ENCODE data around the gene KCNN3. TPM values are rescaled to one million over a fixed set of nuclear protein-coding genes. Genes with fewer than 3 reads are reported as not detected.

Gene KCNN3
- total and polyA plus RNA-seq, 2 donors, result 0.64 to 1.8 TPM

GRCh38 chr1:154735061-154735803 lies 134.8 kb downstream of the KCNN3 start:
- no peak for DNase-seq (ENCODE audit: low read depth in 6 of 9, low spot score in 9 of 9)
- Histone ChIP-seq H3K4me1 (ENCODE audit: control insufficient read depth in 2 of 2, insufficient read depth in 2 of 2, low read length in 2 of 2) (peaks cover 6 to 47% of the 10 kb centered on the region in 2 donors), H3K4me3 (ENCODE audit: low read length in 2 of 2) (no peak overlapping the region), H3K36me3 (ENCODE audit: control insufficient read depth in 2 of 2, insufficient read depth in 2 of 2, low read length in 1 of 2) (no peaks in the 10 kb centered on the region), H3K9me3 (ENCODE audit: control insufficient read depth in 2 of 2, insufficient read depth in 1 of 2, low read length in 1 of 2) (no peaks in the 10 kb centered on the region), H3K27me3 (ENCODE audit: control insufficient read depth in 2 of 2, insufficient read depth in 1 of 2, low read length in 1 of 2) (no peaks in the 10 kb centered on the region), H3K27ac (ENCODE audit: low read depth in 1 of 2, low read length in 1 of 2) (peak overlapping the region in 1 of 2 donors; percentile 45)
- 98% methylated on average over 12 of the region's 12 CpGs for WGBS

- Histone ChIP-seq H3K4me3 (ENCODE audit: low read length in 2 of 2) (no peak overlapping the region), H3K36me3 (ENCODE audit: control insufficient read depth in 2 of 2, insufficient read depth in 2 of 2, low read length in 1 of 2) (no peaks in the 10 kb centered on the region), H3K4me1 (ENCODE audit: control insufficient read depth in 2 of 2, insufficient read depth in 2 of 2, low read length in 2 of 2) (peaks cover 6 to 45% of the 10 kb centered on the region in 2 donors), H3K27me3 (ENCODE audit: control insufficient read depth in 2 of 2, insufficient read depth in 1 of 2, low read length in 1 of 2) (no peaks in the 10 kb centered on the region), H3K9me3 (ENCODE audit: control insufficient read depth in 2 of 2, insufficient read depth in 1 of 2, low read length in 1 of 2) (peaks cover 0 to 3% of the 10 kb centered on the region in 2 donors), H3K27ac (ENCODE audit: low read depth in 1 of 2, low read length in 1 of 2) (no peak overlapping the region)
- WGBS, result 87% methylated on average over 4 of the region's 4 CpGs
- DNase-seq (ENCODE audit: low read depth in 6 of 9, low spot score in 9 of 9), result no peak
These were observed 136.5 kb downstream of the KCNN3 start for GRCh38 chr1:154733621-154734020.

GRCh38 chr1:154730986-154731489 lies 139.0 kb downstream of the KCNN3 start:
- no peaks in the 10 kb centered on the region for H3K27me3 ChIP-seq (ENCODE audit: control insufficient read depth in 2 of 2, insufficient read depth in 1 of 2, low read length in 1 of 2)
- no peaks in the 10 kb centered on the region for H3K36me3 ChIP-seq (ENCODE audit: control insufficient read depth in 2 of 2, insufficient read depth in 2 of 2, low read length in 1 of 2)
- peaks cover 0 to 46% of the 10 kb centered on the region in 2 donors for H3K4me1 ChIP-seq (ENCODE audit: control insufficient read depth in 2 of 2, insufficient read depth in 2 of 2, low read length in 2 of 2)
- H3K27ac ChIP-seq (ENCODE audit: low read depth in 1 of 2, low read length in 1 of 2), result peak overlapping the region in 1 of 2 donors; percentile 26
- peaks cover 0 to 3% of the 10 kb centered on the region in 2 donors for H3K9me3 ChIP-seq (ENCODE audit: control insufficient read depth in 2 of 2, insufficient read depth in 1 of 2, low read length in 1 of 2)
- 80% methylated on average over 10 of the region's 10 CpGs for WGBS
- no peak for DNase-seq (ENCODE audit: low read depth in 6 of 9, low spot score in 9 of 9)
- H3K4me3 ChIP-seq (ENCODE audit: low read length in 2 of 2), result no peak overlapping the region

- Histone ChIP-seq H3K9me3 (ENCODE audit: control insufficient read depth in 2 of 2, insufficient read depth in 1 of 2, low read length in 1 of 2) (peaks cover 0 to 3% of the 10 kb centered on the region in 2 donors), H3K36me3 (ENCODE audit: control insufficient read depth in 2 of 2, insufficient read depth in 2 of 2, low read length in 1 of 2) (no peaks in the 10 kb centered on the region), H3K4me3 (ENCODE audit: low read length in 2 of 2) (no peak overlapping the region), H3K4me1 (ENCODE audit: control insufficient read depth in 2 of 2, insufficient read depth in 2 of 2, low read length in 2 of 2) (peaks cover 0 to 38% of the 10 kb centered on the region in 2 donors), H3K27me3 (ENCODE audit: control insufficient read depth in 2 of 2, insufficient read depth in 1 of 2, low read length in 1 of 2) (no peaks in the 10 kb centered on the region), H3K27ac (ENCODE audit: low read depth in 1 of 2, low read length in 1 of 2) (peak overlapping the region in 1 of 2 donors; percentile 26)
- no peak for DNase-seq (ENCODE audit: low read depth in 6 of 9, low spot score in 9 of 9)
- 20% methylated on average over 1 of the region's 1 CpG for WGBS
These were observed 139.8 kb downstream of the KCNN3 start for GRCh38 chr1:154730259-154730658.

GRCh38 chr1:154729577-154729976 lies 140.5 kb downstream of the KCNN3 start:
- no peak overlapping the region for H3K4me3 ChIP-seq (ENCODE audit: low read length in 2 of 2)
- no peak overlapping the region for H3K27ac ChIP-seq (ENCODE audit: low read depth in 1 of 2, low read length in 1 of 2)
- H3K27me3 ChIP-seq (ENCODE audit: control insufficient read depth in 2 of 2, insufficient read depth in 1 of 2, low read length in 1 of 2), result no peaks in the 10 kb centered on the region
- DNase-seq (ENCODE audit: low read depth in 6 of 9, low spot score in 9 of 9), result no peak
- 97% methylated on average over 3 of the region's 3 CpGs for WGBS
- peaks cover 0 to 32% of the 10 kb centered on the region in 2 donors for H3K4me1 ChIP-seq (ENCODE audit: control insufficient read depth in 2 of 2, insufficient read depth in 2 of 2, low read length in 2 of 2)
- H3K9me3 ChIP-seq (ENCODE audit: control insufficient read depth in 2 of 2, insufficient read depth in 1 of 2, low read length in 1 of 2), result peaks cover 0 to 3% of the 10 kb centered on the region in 2 donors
- H3K36me3 ChIP-seq (ENCODE audit: control insufficient read depth in 2 of 2, insufficient read depth in 2 of 2, low read length in 1 of 2), result no peaks in the 10 kb centered on the region

- no peaks in the 10 kb centered on the region for H3K36me3 ChIP-seq (ENCODE audit: control insufficient read depth in 2 of 2, insufficient read depth in 2 of 2, low read length in 1 of 2)
- DNase-seq (ENCODE audit: low read depth in 6 of 9, low spot score in 9 of 9), result no peak
- H3K9me3 ChIP-seq (ENCODE audit: control insufficient read depth in 2 of 2, insufficient read depth in 1 of 2, low read length in 1 of 2), result peaks cover 0 to 3% of the 10 kb centered on the region in 2 donors
- H3K27ac ChIP-seq (ENCODE audit: low read depth in 1 of 2, low read length in 1 of 2), result no peak overlapping the region
- H3K27me3 ChIP-seq (ENCODE audit: control insufficient read depth in 2 of 2, insufficient read depth in 1 of 2, low read length in 1 of 2), result no peaks in the 10 kb centered on the region
- peaks cover 0 to 27% of the 10 kb centered on the region in 2 donors for H3K4me1 ChIP-seq (ENCODE audit: control insufficient read depth in 2 of 2, insufficient read depth in 2 of 2, low read length in 2 of 2)
- no peak overlapping the region for H3K4me3 ChIP-seq (ENCODE audit: low read length in 2 of 2)
- 82% methylated on average over 6 of the region's 6 CpGs for WGBS
These were observed 141.0 kb downstream of the KCNN3 start for GRCh38 chr1:154729031-154729442.

GRCh38 chr1:154726896-154727753 lies 143.0 kb downstream of the KCNN3 start:
- Histone ChIP-seq H3K27ac (ENCODE audit: low read depth in 1 of 2, low read length in 1 of 2) (no peak overlapping the region), H3K36me3 (ENCODE audit: control insufficient read depth in 2 of 2, insufficient read depth in 2 of 2, low read length in 1 of 2) (no peaks in the 10 kb centered on the region), H3K9me3 (ENCODE audit: control insufficient read depth in 2 of 2, insufficient read depth in 1 of 2, low read length in 1 of 2) (peaks cover 0 to 3% of the 10 kb centered on the region in 2 donors), H3K4me1 (ENCODE audit: control insufficient read depth in 2 of 2, insufficient read depth in 2 of 2, low read length in 2 of 2) (peaks cover 0 to 23% of the 10 kb centered on the region in 2 donors), H3K4me3 (ENCODE audit: low read length in 2 of 2) (no peak overlapping the region), H3K27me3 (ENCODE audit: control insufficient read depth in 2 of 2, insufficient read depth in 1 of 2, low read length in 1 of 2) (no peaks in the 10 kb centered on the region)
- DNase-seq (ENCODE audit: low read depth in 6 of 9, low spot score in 9 of 9), result no peak
- 93% methylated on average over 13 of the region's 13 CpGs for WGBS

DNA sequence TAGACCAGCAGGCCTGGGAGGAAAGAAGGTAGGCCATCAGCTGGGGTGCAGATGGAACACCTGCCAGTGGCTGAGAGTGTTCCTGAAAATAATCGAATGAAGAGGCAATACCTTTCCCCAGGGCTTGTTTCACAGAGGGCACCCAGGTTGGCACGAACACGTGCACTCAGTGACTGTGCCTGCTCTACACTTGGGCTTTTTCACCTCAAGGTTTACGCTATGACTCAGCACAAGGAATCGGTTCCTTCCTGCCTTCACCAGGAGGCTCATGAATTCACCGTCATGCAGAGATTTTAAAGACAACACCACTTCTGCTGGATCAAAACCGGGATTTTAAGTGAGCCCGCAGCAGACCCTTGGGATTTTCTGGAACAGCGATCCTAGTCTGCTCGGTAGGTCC lies 143.6 kb downstream of the KCNN3 start:
- WGBS, result 27% methylated on average over 10 of the region's 10 CpGs
- H3K27ac ChIP-seq (ENCODE audit: low read depth in 1 of 2, low read length in 1 of 2), result no peak overlapping the region
- peaks cover 0 to 3% of the 10 kb centered on the region in 2 donors for H3K9me3 ChIP-seq (ENCODE audit: control insufficient read depth in 2 of 2, insufficient read depth in 1 of 2, low read length in 1 of 2)
- H3K27me3 ChIP-seq (ENCODE audit: control insufficient read depth in 2 of 2, insufficient read depth in 1 of 2, low read length in 1 of 2), result no peaks in the 10 kb centered on the region
- peak in 1 of 9 donors; percentile 42 for DNase-seq (ENCODE audit: low read depth in 6 of 9, low spot score in 9 of 9)
- H3K36me3 ChIP-seq (ENCODE audit: control insufficient read depth in 2 of 2, insufficient read depth in 2 of 2, low read length in 1 of 2), result no peaks in the 10 kb centered on the region
- no peak overlapping the region for H3K4me3 ChIP-seq (ENCODE audit: low read length in 2 of 2)
- H3K4me1 ChIP-seq (ENCODE audit: control insufficient read depth in 2 of 2, insufficient read depth in 2 of 2, low read length in 2 of 2), result peaks cover 0 to 23% of the 10 kb centered on the region in 2 donors

DNA sequence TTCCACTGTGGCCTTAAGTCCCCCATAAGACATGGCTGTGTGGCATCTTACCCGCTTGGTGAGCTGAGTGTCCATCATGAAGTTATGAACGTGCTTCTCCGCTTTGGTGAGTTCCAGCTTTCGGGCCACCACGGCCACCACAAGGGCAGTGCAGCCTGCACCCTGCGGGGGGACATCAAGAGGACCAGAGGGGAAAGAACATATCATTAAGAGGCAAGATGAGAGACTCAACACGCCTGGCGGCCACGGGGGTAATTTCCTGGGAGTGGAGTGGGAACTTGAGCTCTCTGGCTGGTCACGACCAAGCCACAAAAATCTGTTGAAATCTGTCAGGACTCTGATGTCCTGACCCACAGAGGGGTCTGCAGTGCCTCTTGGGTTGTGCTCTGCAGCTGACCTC lies 144.2 kb downstream of the KCNN3 start:
- WGBS, result 95% methylated on average over 10 of the region's 10 CpGs
- Histone ChIP-seq H3K27ac (ENCODE audit: low read depth in 1 of 2, low read length in 1 of 2) (no peak overlapping the region), H3K4me3 (ENCODE audit: low read length in 2 of 2) (no peak overlapping the region), H3K27me3 (ENCODE audit: control insufficient read depth in 2 of 2, insufficient read depth in 1 of 2, low read length in 1 of 2) (no peaks in the 10 kb centered on the region), H3K36me3 (ENCODE audit: control insufficient read depth in 2 of 2, insufficient read depth in 2 of 2, low read length in 1 of 2) (no peaks in the 10 kb centered on the region), H3K9me3 (ENCODE audit: control insufficient read depth in 2 of 2, insufficient read depth in 1 of 2, low read length in 1 of 2) (peaks cover 0 to 3% of the 10 kb centered on the region in 2 donors), H3K4me1 (ENCODE audit: control insufficient read depth in 2 of 2, insufficient read depth in 2 of 2, low read length in 2 of 2) (peaks cover 1 to 23% of the 10 kb centered on the region in 2 donors)
- DNase-seq (ENCODE audit: low read depth in 6 of 9, low spot score in 9 of 9), result no peak

Data from thymus (tissue), 11 donors.